Dendritic cell treated with granulocyte-macrophage colony-stimulating factor and Interleukin-4, amounts not matched to agents 40 ng/mL and 50 ng/mL, for 4 days (primary cell): ENCODE measurements around the gene ZBTB9.

Source experiments
- H3K27ac Mint-ChIP-seq: one replicate; pipeline ENCODE4 v1.8.0; 2022; ENCODE audit warnings: mild to moderate bottlenecking, mixed read lengths
- H3K27me3 Mint-ChIP-seq: one replicate; pipeline ENCODE4 v1.8.0; 2022; ENCODE audit warnings: mild to moderate bottlenecking, mixed read lengths
- H3K36me3 Mint-ChIP-seq: one replicate; pipeline ENCODE4 v1.8.0; 2022; ENCODE audit warnings: low read depth, mixed read lengths
- H3K4me1 Mint-ChIP-seq: one replicate; pipeline ENCODE4 v1.8.0; 2022; ENCODE audit warnings: low read depth, mixed read lengths
- H3K4me3 Mint-ChIP-seq: one replicate; pipeline ENCODE4 v1.8.0; 2022; ENCODE audit warnings: mild to moderate bottlenecking, moderate library complexity, mixed read lengths
- H3K9me3 Mint-ChIP-seq: one replicate; pipeline ENCODE4 v1.8.0; 2022; ENCODE audit warnings: mixed read lengths
- intact Hi-C: fragments of 100-400 bp; cut with micrococcal nuclease; formaldehyde crosslinking; loops from one replicate; pipeline ENCODE4 v1.15.0; 2022

Gene ZBTB9

GRCh38 chr6:33415831-33416230 lies 38.5 kb upstream of the ZBTB9 start:
- H3K36me3 Mint-ChIP-seq = peaks cover 53% of the 10 kb centered on the region
- H3K9me3 Mint-ChIP-seq = no peaks in the 10 kb centered on the region
- H3K27ac Mint-ChIP-seq = peak overlapping the region; percentile 43
- peaks cover 71% of the 10 kb centered on the region for H3K4me1 Mint-ChIP-seq
- H3K27me3 Mint-ChIP-seq = peaks cover 8% of the 10 kb centered on the region
- no peak overlapping the region for H3K4me3 Mint-ChIP-seq
- intact Hi-C loops = no loop called here

GRCh38 chr6:33416386-33417127 lies 37.8 kb upstream of the ZBTB9 start:
- intact Hi-C loops = loop anchor here (1.0 kb wide), 1 partner anchor 9 kb away; no protein-coding TSS in a partner anchor
- H3K4me3 Mint-ChIP-seq = peak overlapping the region; percentile 89
- H3K9me3 Mint-ChIP-seq = no peaks in the 10 kb centered on the region
- peaks cover 68% of the 10 kb centered on the region for H3K4me1 Mint-ChIP-seq
- peaks cover 53% of the 10 kb centered on the region for H3K36me3 Mint-ChIP-seq
- peak overlapping the region; percentile 95 for H3K27ac Mint-ChIP-seq
- H3K27me3 Mint-ChIP-seq = peaks cover 13% of the 10 kb centered on the region

GRCh38 chr6:33417128-33417902 lies 37.1 kb upstream of the ZBTB9 start:
- peaks cover 14% of the 10 kb centered on the region for H3K27me3 Mint-ChIP-seq
- peaks cover 51% of the 10 kb centered on the region for H3K36me3 Mint-ChIP-seq
- H3K4me3 Mint-ChIP-seq = peak overlapping the region; percentile 89
- no peaks in the 10 kb centered on the region for H3K9me3 Mint-ChIP-seq
- H3K27ac Mint-ChIP-seq = peak overlapping the region; percentile 95
- H3K4me1 Mint-ChIP-seq = peaks cover 60% of the 10 kb centered on the region
- intact Hi-C loops = loop anchor here (1.0 kb wide), 1 partner anchor 8 kb away; no protein-coding TSS in a partner anchor

- H3K4me3 Mint-ChIP-seq = peak within 1 kb of the TSS; percentile 89
- H3K4me1 Mint-ChIP-seq = peaks cover 60% of the 10 kb centered on the region
- H3K36me3 Mint-ChIP-seq = peaks cover 43% of the 10 kb centered on the region
- intact Hi-C loops = loop anchor here (1.0 kb wide), 1 partner anchor 7 kb away; no protein-coding TSS in a partner anchor
- H3K9me3 Mint-ChIP-seq = no peaks in the 10 kb centered on the region
- peak within 1 kb of the TSS; percentile 95 for H3K27ac Mint-ChIP-seq
- H3K27me3 Mint-ChIP-seq = peaks cover 16% of the 10 kb centered on the region
Observed at GRCh38 chr6:33417903-33418689, 36.3 kb upstream of the ZBTB9 start, which contains the start of gene CUTA. Gene CUTA (minus strand): TSS chr6:33418107. CDS start chr6:33418000, 107 bp downstream.

GRCh38 chr6:33418690-33419291 lies 35.6 kb upstream of the ZBTB9 start:
- H3K27me3 Mint-ChIP-seq = peaks cover 21% of the 10 kb centered on the region
- H3K27ac Mint-ChIP-seq = peak overlapping the region; percentile 95
- peaks cover 59% of the 10 kb centered on the region for H3K4me1 Mint-ChIP-seq
- no peaks in the 10 kb centered on the region for H3K9me3 Mint-ChIP-seq
- H3K36me3 Mint-ChIP-seq = peaks cover 36% of the 10 kb centered on the region
- intact Hi-C loops = no loop called here
- H3K4me3 Mint-ChIP-seq = peak overlapping the region; percentile 89

GRCh38 chr6:33419580-33420490 lies 34.5 kb upstream of the ZBTB9 start, which contains the start of gene SYNGAP1:
Gene SYNGAP1 (plus strand): TSS chr6:33420065. CDS start chr6:33420265, 200 bp downstream.
- Mint-ChIP-seq H3K27ac (peak within 1 kb of the TSS; percentile 95), H3K9me3 (no peaks in the 10 kb centered on the region), H3K36me3 (peaks cover 26% of the 10 kb centered on the region), H3K4me1 (peaks cover 61% of the 10 kb centered on the region), H3K27me3 (peaks cover 25% of the 10 kb centered on the region), H3K4me3 (no peak within 1 kb of the TSS)
- intact Hi-C loops = no loop called here

GRCh38 chr6:33420491-33421343 lies 33.7 kb upstream of the ZBTB9 start:
- H3K36me3 Mint-ChIP-seq = peaks cover 25% of the 10 kb centered on the region
- intact Hi-C loops = no loop called here
- H3K4me1 Mint-ChIP-seq = peaks cover 60% of the 10 kb centered on the region
- H3K27me3 Mint-ChIP-seq = peaks cover 25% of the 10 kb centered on the region
- no peak overlapping the region for H3K4me3 Mint-ChIP-seq
- no peak overlapping the region for H3K27ac Mint-ChIP-seq
- no peaks in the 10 kb centered on the region for H3K9me3 Mint-ChIP-seq

GRCh38 chr6:33421344-33421643 lies 33.1 kb upstream of the ZBTB9 start:
- H3K4me3 Mint-ChIP-seq = no peak overlapping the region
- H3K9me3 Mint-ChIP-seq = no peaks in the 10 kb centered on the region
- H3K4me1 Mint-ChIP-seq = peaks cover 59% of the 10 kb centered on the region
- H3K27me3 Mint-ChIP-seq = peaks cover 25% of the 10 kb centered on the region
- no peak overlapping the region for H3K27ac Mint-ChIP-seq
- intact Hi-C loops = no loop called here
- H3K36me3 Mint-ChIP-seq = peaks cover 19% of the 10 kb centered on the region

- H3K4me1 Mint-ChIP-seq = peaks cover 59% of the 10 kb centered on the region
- intact Hi-C loops = no loop called here
- peaks cover 39% of the 10 kb centered on the region for H3K27me3 Mint-ChIP-seq
- peak overlapping the region; percentile 87 for H3K27ac Mint-ChIP-seq
- H3K36me3 Mint-ChIP-seq = peaks cover 8% of the 10 kb centered on the region
- H3K4me3 Mint-ChIP-seq = no peak overlapping the region
- no peaks in the 10 kb centered on the region for H3K9me3 Mint-ChIP-seq
Observed at GRCh38 chr6:33423777-33424176, 30.6 kb upstream of the ZBTB9 start.

GRCh38 chr6:33424855-33425667 lies 29.3 kb upstream of the ZBTB9 start:
- peaks cover 58% of the 10 kb centered on the region for H3K4me1 Mint-ChIP-seq
- H3K27me3 Mint-ChIP-seq = peaks cover 39% of the 10 kb centered on the region
- H3K27ac Mint-ChIP-seq = peak overlapping the region; percentile 87
- intact Hi-C loops = loop anchor here (1.0 kb wide), 1 partner anchor 8 kb away; no protein-coding TSS in a partner anchor
- peak overlapping the region; percentile 82 for H3K4me3 Mint-ChIP-seq
- no peaks in the 10 kb centered on the region for H3K9me3 Mint-ChIP-seq
- peaks cover 8% of the 10 kb centered on the region for H3K36me3 Mint-ChIP-seq
